Lower leg skin (tissue), 3 donors: ENCODE measurements around the gene INPP5B.

Experiments
- POLR2A ChIP-seq, 2 donors: fragments of 450-650 bp; IDR thresholded peaks; one replicate each; pipeline ENCODE4 v1.6.1; 2016 to 2017; ENCODE audit warnings: antibody characterized with exemption in 2 of 2, mild to moderate bottlenecking in 1 of 2, moderate library complexity in 1 of 2
- TF ChIP-seq, protein P1 (sequence below), 3 donors: fragments of 450-650 bp; IDR thresholded peaks; one replicate each; pipeline ENCODE4 v1.5.1; 2016; ENCODE audit warnings: antibody characterized with exemption in 3 of 3, mild to moderate bottlenecking in 3 of 3, moderate library complexity in 2 of 3

DNA sequence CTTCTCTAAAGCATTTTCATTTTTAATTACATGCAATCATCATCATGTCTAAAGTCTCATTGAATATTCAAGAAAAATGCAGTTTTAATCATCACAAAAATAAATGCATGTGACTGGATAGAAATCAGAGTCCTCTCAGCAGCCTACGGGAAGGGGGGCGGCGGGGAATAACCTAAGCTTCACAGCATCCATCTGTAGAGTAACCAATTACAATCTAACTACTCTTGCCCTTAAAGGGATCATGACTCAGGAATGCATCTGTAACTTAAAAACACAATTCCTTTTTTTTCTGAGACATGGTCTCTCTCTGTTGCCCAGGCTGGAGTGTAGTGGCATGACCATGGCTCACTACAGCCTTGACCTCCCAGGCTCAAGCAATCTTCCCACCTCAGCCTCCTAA lies 110.1 kb downstream of the INPP5B start:
- TF ChIP-seq, protein P1, sequence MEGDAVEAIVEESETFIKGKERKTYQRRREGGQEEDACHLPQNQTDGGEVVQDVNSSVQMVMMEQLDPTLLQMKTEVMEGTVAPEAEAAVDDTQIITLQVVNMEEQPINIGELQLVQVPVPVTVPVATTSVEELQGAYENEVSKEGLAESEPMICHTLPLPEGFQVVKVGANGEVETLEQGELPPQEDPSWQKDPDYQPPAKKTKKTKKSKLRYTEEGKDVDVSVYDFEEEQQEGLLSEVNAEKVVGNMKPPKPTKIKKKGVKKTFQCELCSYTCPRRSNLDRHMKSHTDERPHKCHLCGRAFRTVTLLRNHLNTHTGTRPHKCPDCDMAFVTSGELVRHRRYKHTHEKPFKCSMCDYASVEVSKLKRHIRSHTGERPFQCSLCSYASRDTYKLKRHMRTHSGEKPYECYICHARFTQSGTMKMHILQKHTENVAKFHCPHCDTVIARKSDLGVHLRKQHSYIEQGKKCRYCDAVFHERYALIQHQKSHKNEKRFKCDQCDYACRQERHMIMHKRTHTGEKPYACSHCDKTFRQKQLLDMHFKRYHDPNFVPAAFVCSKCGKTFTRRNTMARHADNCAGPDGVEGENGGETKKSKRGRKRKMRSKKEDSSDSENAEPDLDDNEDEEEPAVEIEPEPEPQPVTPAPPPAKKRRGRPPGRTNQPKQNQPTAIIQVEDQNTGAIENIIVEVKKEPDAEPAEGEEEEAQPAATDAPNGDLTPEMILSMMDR (IDR thresholded peaks at IDR 0.05) = no peak
- no peak for TF ChIP-seq POLR2A (IDR thresholded peaks at IDR 0.05)
